ENCODE measurements around the gene UNC45B. TPM values are rescaled to one million over a fixed set of nuclear protein-coding genes. Genes with fewer than 3 reads are reported as not detected.

The UNC45B gene
- total RNA-seq, 1 experiment from 2014 or later, result 0.07 TPM

- TF ChIP-seq STAT6 (CRISPR knock-in tag; conservative IDR thresholded peaks at IDR 0.05; ENCODE audit: low read depth), result no peak
These were observed 63.1 kb downstream of the UNC45B start (continued) for GRCh38 chr17:35210741-35211140.

GRCh38 chr17:35212668-35213067 is 65.1 kb downstream of the UNC45B start:
- ATAC-seq, result no peak
- Mint-ChIP-seq H3K27me3 (ENCODE audit: low read depth) (peaks cover 29% of the 10 kb centered on the region), H3K27ac (no peak overlapping the region), H3K4me3 (no peak overlapping the region), H3K36me3 (no peaks in the 10 kb centered on the region), H3K9me3 (no peaks in the 10 kb centered on the region), H3K4me1 (peaks cover 7% of the 10 kb centered on the region)
- DNase-seq (ENCODE audit: low spot score), result no peak
- CTCF ChIA-PET, result interaction anchor here (0.8 kb wide), 1 partner anchor 71 kb away, joined by 3 read pairs; no protein-coding TSS in a partner anchor
- POLR2A ChIA-PET, result no interaction called here
- no peak for TF ChIP-seq OVOL2 (CRISPR knock-in tag; IDR thresholded peaks at IDR 0.05; ENCODE audit: borderline replicate concordance)
- TF ChIP-seq NFYB (CRISPR knock-in tag; conservative IDR thresholded peaks at IDR 0.05; ENCODE audit: low read depth), result no peak
- no peak for TF ChIP-seq USF2 (CRISPR knock-in tag; IDR thresholded peaks at IDR 0.05)
- TF ChIP-seq MAX (CRISPR knock-in tag; IDR thresholded peaks at IDR 0.05), result no peak

GRCh38 chr17:35213412-35213940 is 65.9 kb downstream of the UNC45B start:
- no peak for DNase-seq (ENCODE audit: low spot score)
- Mint-ChIP-seq H3K27ac (no peak overlapping the region), H3K27me3 (ENCODE audit: low read depth) (peaks cover 29% of the 10 kb centered on the region), H3K9me3 (no peaks in the 10 kb centered on the region), H3K4me1 (peaks cover 7% of the 10 kb centered on the region), H3K36me3 (no peaks in the 10 kb centered on the region), H3K4me3 (no peak overlapping the region)
- ChIA-PET POLR2A (no interaction called here), CTCF (no interaction called here)
- TF ChIP-seq TEAD1 (CRISPR knock-in tag; IDR thresholded peaks at IDR 0.05) (no peak), TP53 (CRISPR knock-in tag; IDR thresholded peaks at IDR 0.05) (no peak), ZNF317 (CRISPR knock-in tag; IDR thresholded peaks at IDR 0.05; ENCODE audit: borderline replicate concordance, low read depth) (no peak), E2F5 (CRISPR knock-in tag; IDR thresholded peaks at IDR 0.05) (no peak), ZNF512 (CRISPR knock-in tag; IDR thresholded peaks at IDR 0.05; ENCODE audit: borderline replicate concordance) (no peak), CREB1 (CRISPR knock-in tag; IDR thresholded peaks at IDR 0.05) (no peak), CBFB (CRISPR knock-in tag; IDR thresholded peaks at IDR 0.05; ENCODE audit: low read depth) (no peak)
- no peak for ATAC-seq

GRCh38 chr17:35214192-35214591 is 66.6 kb downstream of the UNC45B start:
- Mint-ChIP-seq H3K27ac (no peak overlapping the region), H3K9me3 (no peaks in the 10 kb centered on the region), H3K36me3 (no peaks in the 10 kb centered on the region), H3K27me3 (ENCODE audit: low read depth) (peaks cover 29% of the 10 kb centered on the region), H3K4me1 (peaks cover 7% of the 10 kb centered on the region), H3K4me3 (no peak overlapping the region)
- ATAC-seq (no peak), DNase-seq (ENCODE audit: low spot score) (no peak)
- CTCF ChIA-PET, result no interaction called here
- TF ChIP-seq FOXP1 (CRISPR knock-in tag; IDR thresholded peaks at IDR 0.05; ENCODE audit: borderline replicate concordance) (no peak), ATF1 (CRISPR knock-in tag; IDR thresholded peaks at IDR 0.05) (no peak), EMX1 (CRISPR knock-in tag; IDR thresholded peaks at IDR 0.05) (no peak), SMAD3 (CRISPR knock-in tag; IDR thresholded peaks at IDR 0.05; ENCODE audit: borderline replicate concordance) (no peak)
- POLR2A ChIA-PET, result no interaction called here
